Spleen (tissue), 7 donors: Measurements from ENCODE around the gene ZNF394.

Source experiments
- POLR2A ChIP-seq, 3 donors: fragments of 450-650 bp; IDR thresholded peaks; one replicate each; pipeline ENCODE4 v1.5.1; 2017; ENCODE audit warnings: antibody characterized with exemption in 3 of 3, mild to moderate bottlenecking in 1 of 3
- POLR2AphosphoS5 ChIP-seq, 3 donors: sonication (generic); formaldehyde crosslinking; IDR thresholded peaks; one replicate each; pipeline ENCODE4 v1.5.1; 2017; ENCODE audit warnings: antibody characterized with exemption in 3 of 3
- TF ChIP-seq, protein P1 (sequence below), 11 experiments: fragments of 200-600 bp in 7 of 11; fragments of 450-650 bp in 4 of 11; sonication (generic) in 4 of 11; IDR thresholded peaks in 8 of 11; conservative IDR thresholded peaks in 3 of 11; 1 replicate in 7 of 11; 2 replicates in 4 of 11; pipeline versions ENCODE4 v1.4.0 to v1.8.0; 2016 to 2021; ENCODE audit warnings: antibody characterized with exemption in 11 of 11, inconsistent platforms in 4 of 11, mild to moderate bottlenecking in 1 of 11
- donor health status: DM: no; HTN: no; CAD: no; lungs with moderate emphysema.
- donor health status: DM: no; HTN: no; CAD: no.
- donor health status: DM: no; HTN: no; CAD: no.

DNA sequence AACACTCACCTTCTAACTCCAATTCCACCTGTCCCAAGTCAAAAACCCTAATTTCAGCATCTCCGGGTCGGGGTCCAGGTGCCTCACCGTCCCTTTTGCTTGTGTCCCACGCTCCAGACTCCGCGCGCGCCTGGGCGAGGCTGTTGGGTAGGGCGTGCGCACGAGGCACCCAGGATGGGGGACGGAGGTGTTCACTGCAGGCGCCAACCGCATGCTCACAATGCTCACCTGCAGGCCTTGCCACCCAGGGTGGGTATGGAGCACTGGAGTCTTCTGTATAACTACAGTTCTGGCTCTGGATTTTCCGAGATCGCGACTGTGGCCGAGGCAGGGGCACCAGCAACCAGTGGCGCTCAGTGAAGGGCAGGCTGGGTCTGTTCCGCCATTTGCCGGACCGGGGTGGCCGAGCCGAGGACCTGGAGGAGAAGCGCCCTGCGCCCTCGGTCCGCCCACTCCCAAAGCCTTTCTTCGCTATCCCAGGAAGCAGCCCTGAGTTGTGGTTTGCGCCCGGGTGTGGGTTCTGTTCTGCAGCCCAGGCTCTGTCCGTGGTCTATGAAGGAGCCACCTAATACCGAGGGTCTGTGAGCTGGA is 43.1 kb upstream of the ZNF394 start:
- TF ChIP-seq, protein P1, sequence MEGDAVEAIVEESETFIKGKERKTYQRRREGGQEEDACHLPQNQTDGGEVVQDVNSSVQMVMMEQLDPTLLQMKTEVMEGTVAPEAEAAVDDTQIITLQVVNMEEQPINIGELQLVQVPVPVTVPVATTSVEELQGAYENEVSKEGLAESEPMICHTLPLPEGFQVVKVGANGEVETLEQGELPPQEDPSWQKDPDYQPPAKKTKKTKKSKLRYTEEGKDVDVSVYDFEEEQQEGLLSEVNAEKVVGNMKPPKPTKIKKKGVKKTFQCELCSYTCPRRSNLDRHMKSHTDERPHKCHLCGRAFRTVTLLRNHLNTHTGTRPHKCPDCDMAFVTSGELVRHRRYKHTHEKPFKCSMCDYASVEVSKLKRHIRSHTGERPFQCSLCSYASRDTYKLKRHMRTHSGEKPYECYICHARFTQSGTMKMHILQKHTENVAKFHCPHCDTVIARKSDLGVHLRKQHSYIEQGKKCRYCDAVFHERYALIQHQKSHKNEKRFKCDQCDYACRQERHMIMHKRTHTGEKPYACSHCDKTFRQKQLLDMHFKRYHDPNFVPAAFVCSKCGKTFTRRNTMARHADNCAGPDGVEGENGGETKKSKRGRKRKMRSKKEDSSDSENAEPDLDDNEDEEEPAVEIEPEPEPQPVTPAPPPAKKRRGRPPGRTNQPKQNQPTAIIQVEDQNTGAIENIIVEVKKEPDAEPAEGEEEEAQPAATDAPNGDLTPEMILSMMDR (IDR thresholded peaks at IDR 0.05 in 8 of 11, conservative IDR thresholded peaks at IDR 0.05 in 3 of 11), result no peak
- TF ChIP-seq POLR2AphosphoS5 (IDR thresholded peaks at IDR 0.05) (peak in 1 of 3 donors; percentile 17), POLR2A (IDR thresholded peaks at IDR 0.05) (no peak)
